Effector CD8-positive, alpha-beta T cell (primary cell): Measurements from ENCODE around the gene PARD3B.

ENCODE experiments used
- DNase-seq: peaks from one replicate; lab custom pipeline; 2025; lab: John Stamatoyannopoulos, UW

Gene PARD3B

GRCh38 chr2:205261516-205262020, 716.3 kb downstream of the PARD3B start:
- no peak for DNase-seq

DNA sequence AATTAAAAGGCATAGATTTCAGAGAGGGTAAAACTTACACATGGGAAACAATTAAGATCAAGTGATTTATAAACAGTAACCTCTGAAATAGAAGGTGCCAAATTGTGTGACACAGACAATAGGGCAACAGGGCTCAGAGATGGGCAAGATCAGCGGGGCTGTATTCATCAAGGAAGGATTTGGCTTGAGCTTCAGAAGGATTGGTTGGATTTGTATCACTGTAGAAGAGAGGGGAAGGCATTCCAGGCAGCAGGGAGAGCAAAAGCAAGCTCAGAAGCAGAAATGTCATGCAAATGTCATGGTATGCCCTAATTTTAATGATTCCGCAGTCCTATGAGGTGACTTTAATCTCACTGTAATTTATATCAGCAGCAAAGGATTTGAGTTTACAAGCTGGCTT, 722.0 kb downstream of the PARD3B start:
- no peak for DNase-seq

DNA sequence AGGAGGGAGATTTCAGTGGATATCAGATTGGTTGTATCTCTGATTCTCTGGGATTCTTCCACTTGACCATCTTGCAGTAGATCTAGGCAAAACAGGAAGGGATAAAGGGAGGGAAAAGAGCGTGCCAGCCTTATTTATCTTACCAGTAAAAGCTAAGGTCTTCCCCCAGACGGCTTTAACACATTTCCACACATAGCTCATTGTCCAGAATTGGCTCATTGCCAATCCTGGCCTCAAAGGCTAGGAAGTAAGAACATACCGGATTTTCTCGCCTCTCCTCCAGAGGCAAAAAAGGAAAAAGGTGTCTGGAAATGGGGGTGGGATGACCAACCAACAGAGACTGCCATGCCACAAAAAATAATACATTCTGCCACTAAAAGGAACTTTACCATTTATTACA, 725.4 kb downstream of the PARD3B start:
- no peak for DNase-seq

GRCh38 chr2:205273148-205273547, 727.9 kb downstream of the PARD3B start:
- DNase-seq: no peak

- no peak for DNase-seq
Measured at GRCh38 chr2:205273627-205274026, 728.4 kb downstream of the PARD3B start.

DNA sequence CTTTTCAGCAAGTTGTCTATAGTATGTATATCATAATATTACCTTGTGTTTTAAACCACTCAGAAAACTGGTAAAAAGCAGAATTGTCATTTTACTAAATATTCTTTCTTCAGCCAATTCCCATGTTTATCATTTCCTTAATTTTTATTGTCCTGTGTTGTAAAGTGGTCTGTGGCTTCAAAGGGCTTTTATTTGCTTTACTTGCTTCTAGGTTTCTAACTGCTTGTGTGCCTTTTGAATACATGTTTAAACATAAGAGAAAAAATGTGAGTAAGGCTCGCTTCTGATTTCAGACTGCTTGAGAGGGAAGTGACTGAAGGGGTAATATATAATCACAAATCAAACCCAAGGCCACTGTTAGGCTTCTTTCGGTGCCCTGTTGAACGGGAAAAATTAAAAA, 729.5 kb downstream of the PARD3B start:
- DNase-seq: no peak

GRCh38 chr2:205276116-205276777, 731.0 kb downstream of the PARD3B start:
- DNase-seq: no peak

- no peak for DNase-seq
Measured at GRCh38 chr2:205280596-205281236, 735.4 kb downstream of the PARD3B start.

DNA sequence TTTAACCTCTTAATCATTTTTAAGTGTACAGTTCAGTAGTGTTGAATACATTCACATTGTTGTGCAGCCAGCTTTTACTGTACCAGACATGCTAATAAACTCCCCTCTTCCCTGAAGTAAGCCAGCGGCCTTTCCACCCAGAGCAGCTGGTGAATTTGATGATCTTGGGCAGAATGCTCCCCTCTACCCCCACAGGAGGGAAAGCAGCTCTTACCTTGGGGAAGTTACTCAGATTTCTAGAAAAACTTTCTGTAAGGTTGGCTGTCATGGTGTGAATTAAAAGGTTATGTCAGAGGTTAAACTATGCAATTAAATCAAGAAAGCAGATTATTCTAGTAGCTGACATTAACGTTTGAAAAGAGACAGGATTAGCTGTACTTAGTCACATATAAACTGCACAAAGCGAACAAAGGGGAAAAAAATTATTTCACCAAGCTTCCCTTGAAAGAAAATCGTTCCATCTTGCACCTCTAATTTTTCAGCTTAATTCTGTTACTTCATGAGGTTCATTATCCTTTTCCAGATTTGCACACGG, 738.5 kb downstream of the PARD3B start:
- DNase-seq: no peak

GRCh38 chr2:205284334-205284733, 739.1 kb downstream of the PARD3B start:
- DNase-seq: no peak

DNA sequence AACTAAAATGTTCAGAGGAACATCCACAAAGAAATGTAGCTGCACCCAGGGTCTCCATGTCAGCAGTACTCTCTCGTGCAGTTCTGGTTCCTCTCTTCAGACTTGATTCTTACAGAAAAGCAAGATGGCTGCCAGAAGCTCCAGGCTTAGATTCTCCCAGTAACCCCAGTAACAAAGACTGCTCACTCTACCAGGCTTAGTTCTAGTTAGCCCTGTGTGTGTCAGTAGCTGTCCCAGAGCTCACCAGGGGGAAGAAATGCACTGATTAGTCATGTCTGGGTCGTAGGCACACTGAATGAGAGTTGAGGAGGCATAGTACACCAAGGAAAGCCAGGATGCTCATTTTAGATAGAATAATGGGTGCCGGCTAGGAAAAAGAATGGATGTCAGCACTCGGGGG, 742.0 kb downstream of the PARD3B start:
- no peak for DNase-seq

- no peak for DNase-seq
Measured at GRCh38 chr2:205288686-205289085, 743.4 kb downstream of the PARD3B start.

DNA sequence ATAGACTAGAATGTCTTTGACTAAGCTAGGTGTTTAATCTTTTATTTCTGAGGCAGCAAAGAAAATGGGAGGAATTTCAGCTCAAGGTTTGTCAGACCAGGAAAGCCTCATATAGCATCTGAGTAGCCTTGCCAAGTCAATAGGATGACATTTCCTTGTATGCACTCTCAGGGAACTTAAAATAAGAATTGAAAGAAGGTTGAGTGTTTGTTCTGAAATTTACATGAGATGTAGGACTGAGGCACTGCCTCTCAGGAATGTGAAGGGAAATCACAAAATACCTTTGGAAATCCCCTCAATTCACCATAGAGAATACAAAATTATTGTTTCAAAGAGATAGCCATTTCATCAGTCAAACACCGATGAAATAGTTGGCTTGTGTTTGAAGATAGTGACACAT, 745.0 kb downstream of the PARD3B start:
- DNase-seq: no peak

- no peak for DNase-seq
Measured at GRCh38 chr2:205292665-205293295, 747.5 kb downstream of the PARD3B start.

DNA sequence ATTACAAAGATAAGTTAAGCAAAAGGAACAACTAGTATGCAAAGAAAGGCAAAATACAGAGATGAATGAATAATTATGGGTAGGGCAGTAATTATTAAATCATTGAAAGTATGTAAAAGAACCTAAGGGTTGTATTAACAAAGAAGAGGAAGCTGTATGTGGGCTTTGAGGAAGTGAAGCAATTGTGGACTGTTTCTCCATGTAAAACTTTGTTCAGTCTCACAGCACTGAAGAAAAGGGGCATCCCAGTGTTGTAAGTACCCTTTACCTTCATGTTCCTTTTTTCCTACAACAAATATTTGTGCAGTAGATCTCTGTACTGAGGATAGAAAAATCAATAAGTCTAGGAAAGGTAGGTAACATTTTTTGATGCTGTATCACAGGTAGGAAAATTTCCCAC, 748.3 kb downstream of the PARD3B start:
- DNase-seq: no peak

- DNase-seq: no peak
Measured at GRCh38 chr2:205296959-205297358, 751.7 kb downstream of the PARD3B start.

DNA sequence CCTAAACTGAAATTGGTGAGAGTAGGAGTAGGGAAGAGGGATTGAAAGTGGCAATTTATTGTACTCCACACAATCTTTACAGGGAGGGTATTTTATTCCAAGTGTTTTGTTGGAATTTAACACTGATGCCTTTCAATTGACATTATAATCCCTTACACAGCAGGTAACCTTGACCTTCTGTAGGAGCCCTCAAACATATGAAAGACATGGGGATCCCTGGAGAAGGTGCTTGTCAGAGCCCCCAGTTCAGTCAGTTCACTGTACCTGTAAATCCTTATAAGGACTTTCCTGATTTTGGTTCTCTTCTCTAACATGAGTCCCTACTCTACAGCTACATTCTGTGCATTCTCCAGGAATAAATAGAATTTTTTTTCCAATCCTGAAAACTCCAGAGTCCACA, 752.1 kb downstream of the PARD3B start:
- DNase-seq: no peak

- no peak for DNase-seq
Measured at GRCh38 chr2:205297846-205298245, 752.6 kb downstream of the PARD3B start.

- DNase-seq: no peak
Measured at GRCh38 chr2:205311201-205311600, 765.9 kb downstream of the PARD3B start.

DNA sequence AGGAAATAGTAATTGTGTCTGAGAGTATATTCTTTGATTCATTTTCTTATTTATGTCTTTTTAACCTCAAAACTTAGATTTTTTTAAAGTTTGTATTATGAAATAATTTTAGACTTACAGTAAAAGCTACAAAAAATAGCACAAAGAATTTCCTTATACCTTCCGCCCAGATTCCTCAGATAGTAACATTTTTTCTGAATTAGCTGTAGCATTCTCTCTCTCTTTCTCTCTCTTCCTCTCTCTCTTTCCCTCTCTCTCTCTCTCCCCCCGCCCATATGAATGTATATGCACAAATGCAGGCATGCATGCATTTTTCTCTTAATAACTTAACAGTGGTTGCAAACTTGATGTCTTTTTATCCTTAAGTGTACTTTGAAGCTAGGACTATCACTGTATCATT, 776.0 kb downstream of the PARD3B start:
- no peak for DNase-seq

- DNase-seq: no peak
Measured at GRCh38 chr2:205323929-205324328, 778.7 kb downstream of the PARD3B start.

DNA sequence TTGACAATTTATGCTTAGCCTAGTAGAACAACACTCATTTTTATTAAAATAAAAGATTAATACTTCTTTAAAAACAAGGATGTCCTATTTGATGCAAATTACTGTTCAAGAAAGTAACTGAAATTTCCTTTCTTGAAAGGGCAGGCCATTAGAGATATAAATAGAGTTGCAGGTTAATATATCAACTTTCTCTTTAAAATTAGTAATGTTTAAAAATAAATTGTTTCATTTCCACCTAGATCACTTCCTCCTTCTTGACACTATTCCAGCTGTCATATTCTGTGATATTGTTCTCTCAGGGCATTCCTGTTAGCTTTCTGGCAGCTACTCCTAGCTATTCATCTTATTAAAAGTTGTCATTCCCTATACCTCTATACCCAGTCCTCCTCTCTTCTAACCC, 779.1 kb downstream of the PARD3B start:
- no peak for DNase-seq

GRCh38 chr2:205333351-205333750, 788.1 kb downstream of the PARD3B start:
- no peak for DNase-seq
